A549 (cell line): ENCODE data around the gene NAV2. TPM values are rescaled to one million over a fixed set of nuclear protein-coding genes. Genes with fewer than 3 reads are reported as not detected.

Source experiments
- ATAC-seq, 2 experiments: fragments of 200-7000 bp in 1 of 2; fragments of >200 bp in 1 of 2; cut with Nextera tagmentation in 1 of 2; cut with Tn5 transposase in 1 of 2; 3 replicates each; pipeline versions ENCODE4 v1.8.0 to v1.9.1; 2018 to 2020; ENCODE audit warnings: mild to moderate bottlenecking in 1 of 2, moderate library complexity in 1 of 2
- CTCF ChIA-PET: fragments of 300-600 bp; sonication (Branson Sonifier 250); formaldehyde crosslinking; extraction: SDS; loops from one replicate; lab custom pipeline; 2021; ENCODE audit warnings: antibody characterized with exemption, inconsistent platforms; lab: Yijun Ruan, JAX
- POLR2A ChIA-PET: fragments of 350-600 bp; formaldehyde crosslinking; extraction: SDS; loops from one replicate; lab custom pipeline; 2021; ENCODE audit warnings: antibody characterized with exemption, inconsistent platforms; lab: Yijun Ruan, JAX
- DNase-seq, 2 experiments: peaks; one replicate each; pipeline versions ENCODE4 v3.0.0 to v3.0.0-alpha.2; 2011 to 2016; ENCODE audit warnings: low read depth in 1 of 2, low spot score in 1 of 2
- FAIRE-seq: peaks from 2 replicates; lab custom pipeline; 2011; peaks lifted over from hg19 to GRCh38; lab: Jason Lieb, UNC
- H3K27ac ChIP-seq, 2 experiments: fragments of >200 bp; sonication (Bioruptor Twin); formaldehyde crosslinking; 3 replicates each; pipeline ENCODE4 v1.5.1; 2016 to 2017
- H3K4me1 ChIP-seq: fragments of >200 bp; sonication (Bioruptor Twin); formaldehyde crosslinking; 3 replicates; pipeline ENCODE4 v1.6.1; 2016
- H3K4me2 ChIP-seq: fragments of >200 bp; sonication (Bioruptor Twin); formaldehyde crosslinking; 3 replicates; pipeline ENCODE4 v1.6.1; 2016
- H3K4me3 ChIP-seq: fragments of >200 bp; sonication (Bioruptor Twin); formaldehyde crosslinking; 3 replicates; pipeline ENCODE4 v1.5.1; 2016
- H3K9me3 ChIP-seq: fragments of >200 bp; sonication (Bioruptor Twin); formaldehyde crosslinking; 3 replicates; pipeline ENCODE4 v1.6.1; 2016
- CBX2 ChIP-seq: fragments of 200-600 bp; sonication (generic); IDR thresholded peaks from 2 replicates; pipeline ENCODE4 v1.6.1; 2016; ENCODE audit warnings: low read depth, mild to moderate bottlenecking, borderline replicate concordance
- CBX8 ChIP-seq: fragments of 200-600 bp; sonication (generic); IDR thresholded peaks from 2 replicates; pipeline ENCODE4 v1.6.1; 2016
- CHD2 ChIP-seq: fragments of 150-350 bp; IDR thresholded peaks from 2 replicates; pipeline ENCODE4 v1.6.1; 2014; ENCODE audit warnings: low read length; ENCODE audit not compliant: partially characterized antibody
- ESRRA ChIP-seq: fragments of 150-350 bp; IDR thresholded peaks from 2 replicates; pipeline ENCODE4 v1.6.1; 2014; ENCODE audit warnings: mild to moderate bottlenecking, low read length, borderline replicate concordance
- FOSL2 ChIP-seq, 2 experiments: fragments of 450-650 bp in 1 of 2; fragments of >200 bp in 1 of 2; sonication (Bioruptor Twin) in 1 of 2; formaldehyde crosslinking; IDR thresholded peaks; 2 replicates each; pipeline versions ENCODE4 v1.5.0 to v1.6.1; 2016 to 2020; ENCODE audit warnings: mild to moderate bottlenecking in 1 of 2, moderate library complexity in 1 of 2
- GATA3 ChIP-seq: IDR thresholded peaks from 2 replicates; pipeline ENCODE4 v1.6.1; 2012; ENCODE audit warnings: borderline replicate concordance
- HES2 ChIP-seq: fragments of >200 bp; sonication (Bioruptor Twin); formaldehyde crosslinking; IDR thresholded peaks from 2 replicates; pipeline ENCODE4 v1.6.1; 2016
- HOXB13 ChIP-seq: fragments of 250-450 bp; sonication (Bioruptor Pico); IDR thresholded peaks from 2 replicates; pipeline ENCODE4 v1.5.0; 2020; ENCODE audit warnings: low read depth, mild to moderate bottlenecking, moderate library complexity
- JUN ChIP-seq, 2 experiments: fragments of >200 bp; sonication (Bioruptor Twin); formaldehyde crosslinking; IDR thresholded peaks; 2 replicates in 1 of 2; 3 replicates in 1 of 2; pipeline ENCODE4 v1.6.1; 2016 to 2017
- JUNB ChIP-seq: fragments of >200 bp; sonication (Bioruptor Twin); formaldehyde crosslinking; IDR thresholded peaks from 2 replicates; pipeline ENCODE4 v1.6.1; 2016
- KDM1A ChIP-seq: fragments of 200-600 bp; sonication (generic); IDR thresholded peaks from 2 replicates; pipeline ENCODE4 v1.6.1; 2016; ENCODE audit warnings: low read depth, mild to moderate bottlenecking
- MAFK ChIP-seq: fragments of 450-650 bp; IDR thresholded peaks from 2 replicates; pipeline ENCODE4 v1.6.1; 2014; ENCODE audit not compliant: partially characterized antibody
- MAX ChIP-seq: IDR thresholded peaks from 2 replicates; pipeline ENCODE4 v1.6.1; 2012
- MYC ChIP-seq: IDR thresholded peaks from 2 replicates; pipeline ENCODE4 v1.6.1; 2012; ENCODE audit warnings: mild to moderate bottlenecking, inconsistent platforms, low read length, improper control_type of control experiment, borderline replicate concordance
- REST ChIP-seq: fragments of 200-600 bp; sonication (generic); IDR thresholded peaks from 2 replicates; pipeline ENCODE4 v1.6.1; 2016; ENCODE audit warnings: antibody characterized with exemption, mild to moderate bottlenecking, moderate library complexity
- SREBF2 ChIP-seq: fragments of 450-650 bp; IDR thresholded peaks from 2 replicates; pipeline ENCODE4 v1.6.1; 2014; ENCODE audit warnings: mild to moderate bottlenecking, moderate library complexity
- USF2 ChIP-seq: fragments of 450-650 bp; IDR thresholded peaks from 2 replicates; pipeline ENCODE4 v1.6.1; 2014; ENCODE audit warnings: antibody characterized with exemption
- ZFP36 ChIP-seq: fragments of 450-650 bp; IDR thresholded peaks from 2 replicates; pipeline ENCODE4 v1.6.1; 2014; ENCODE audit warnings: borderline replicate concordance; ENCODE audit not compliant: partially characterized antibody
- ZNF302 ChIP-seq: fragments of 250-450 bp; sonication (Bioruptor Pico); IDR thresholded peaks from 2 replicates; pipeline ENCODE4 v1.9.0; 2021; ENCODE audit warnings: inconsistent platforms, mild to moderate bottlenecking, moderate library complexity
- WGBS: methylation state at CpG from one replicate; pipeline ENCODE4 v1.1.6; 2017; ENCODE audit errors: missing lambda C conversion rate; 5-methylcytosine and 5-hydroxymethylcytosine counted together
- polyA plus RNA-seq, 4 experiments: library from polyadenylated mRNA; depleted of rRNA in 3 of 4; stranded (reverse); fragments of >200 nt; fragmentation: RNase III in 1 of 4; extraction: RNeasy Plus Mini Kit Qiagen cat#74134 plus additional on column Dnase treatment in 1 of 4; gene quantifications; 2 replicates in 3 of 4; 3 replicates in 1 of 4; pipeline ENCODE4 v1.2.3, GENCODE V29; 2011 to 2017

Gene NAV2
- polyA plus RNA-seq, 2 of the 4 experiments (the other 2 are of a cell fraction), result 4.9 to 19.8 TPM

GRCh38 chr11:20067665-20068064 lies 355.0 kb downstream of the NAV2 start:
- no peak for DNase-seq
- H3K4me1 ChIP-seq, result peaks cover 17% of the 10 kb centered on the region
- ChIA-PET CTCF (interaction anchor here (0.6 to 1.9 kb wide), 5 partner anchors 10 to 116 kb away, joined by 3 to 7 read pairs (median 4); no protein-coding TSS in a partner anchor), POLR2A (interaction anchor here (0.6 kb wide), 1 partner anchor 26 kb away, joined by 11 read pairs; no protein-coding TSS in a partner anchor)
- 47% methylated on average over 2 of the region's 2 CpGs for WGBS
- no peak for ATAC-seq
- 0 out of 3 replicates have a peak, but pooled peaks cover 4% of the 10 kb centered on the region for H3K9me3 ChIP-seq
- peak overlapping the region; percentile 7; the same call in 2 of the 3 replicates for H3K4me2 ChIP-seq
- no peak for FAIRE-seq
- TF ChIP-seq GATA3 (no peak), MAFK (no peak), ZNF302 (CRISPR knock-in tag) (no peak), FOSL2 (IDR thresholded peaks at IDR 0.05) (no peak), FOSL2 (CRISPR knock-in tag; IDR thresholded peaks at IDR 0.05) (no peak), USF2 (no peak), HOXB13 (CRISPR knock-in tag) (no peak), SREBF2 (no peak), CBX8 (no peak), ZFP36 (no peak), MYC (no peak), CHD2 (no peak), MAX (no peak), ESRRA (no peak), JUNB (no peak)
- H3K4me3 ChIP-seq, result no peak overlapping the region
- H3K27ac ChIP-seq, result peak overlapping the region in 1 of 2 experiments; percentile 8; a peak in 1 of 6 replicates

GRCh38 chr11:20068691-20069090 lies 356.1 kb downstream of the NAV2 start:
- H3K4me2 ChIP-seq, result no peak overlapping the region
- FAIRE-seq (no peak), DNase-seq (no peak), ATAC-seq (no peak)
- POLR2A ChIA-PET, result no interaction called here
- no peak overlapping the region for H3K4me3 ChIP-seq
- CTCF ChIA-PET, result interaction anchor here (1.1 to 2.3 kb wide), 5 partner anchors 9 to 117 kb away, joined by 3 to 7 read pairs (median 5); no protein-coding TSS in a partner anchor
- WGBS, result 56% methylated on average over 2 of the region's 2 CpGs
- H3K4me1 ChIP-seq, result peaks cover 17% of the 10 kb centered on the region
- H3K9me3 ChIP-seq, result 0 out of 3 replicates have a peak, but pooled peaks cover 4% of the 10 kb centered on the region
- no peak for TF ChIP-seq CBX2
- TF ChIP-seq HES2, result no peak
- TF ChIP-seq JUN (IDR thresholded peaks at IDR 0.05), result no peak
- no peak for TF ChIP-seq KDM1A
- TF ChIP-seq REST, result no peak
- TF ChIP-seq FOSL2 (IDR thresholded peaks at IDR 0.05), result no peak
- TF ChIP-seq FOSL2 (CRISPR knock-in tag; IDR thresholded peaks at IDR 0.05), result no peak
- TF ChIP-seq MAX, result no peak
- H3K27ac ChIP-seq, result no peak overlapping the region
